ENCODE measurements around the gene PCSK6.
"Not testable (repeated sequence)": the region's sequence is repeated elsewhere in the genome, so short reads cannot be mapped to it uniquely, and the experiment has no call there.

PCSK6 gene

GRCh38 chr15:101372960-101373525 lies 116.5 kb downstream of the PCSK6 start:
- no peak for DNase-seq

- no peak for DNase-seq
Measured at GRCh38 chr15:101372149-101372577, 117.3 kb downstream of the PCSK6 start.

GRCh38 chr15:101371519-101371918 lies 118.0 kb downstream of the PCSK6 start:
- no peak for DNase-seq

GRCh38 chr15:101371081-101371480 lies 118.4 kb downstream of the PCSK6 start:
- no peak for DNase-seq

GRCh38 chr15:101370330-101371024 lies 119.0 kb downstream of the PCSK6 start:
- DNase-seq, result no peak

GRCh38 chr15:101369676-101370075 lies 119.8 kb downstream of the PCSK6 start:
- DNase-seq, result no peak

- DNase-seq, result no peak
Measured at GRCh38 chr15:101368861-101369642, 120.5 kb downstream of the PCSK6 start.

GRCh38 chr15:101368086-101368780 lies 121.3 kb downstream of the PCSK6 start:
- DNase-seq, result no peak

- DNase-seq, result no peak
Measured at GRCh38 chr15:101366853-101367252, 122.7 kb downstream of the PCSK6 start.

- DNase-seq, result no peak
Measured at GRCh38 chr15:101362986-101363566, 126.4 kb downstream of the PCSK6 start.

GRCh38 chr15:101362359-101362758 lies 127.1 kb downstream of the PCSK6 start:
- no peak for DNase-seq

GRCh38 chr15:101361418-101361817 lies 128.1 kb downstream of the PCSK6 start:
- DNase-seq, result no peak

- no peak for DNase-seq
Measured at GRCh38 chr15:101359365-101359947, 130.1 kb downstream of the PCSK6 start.

GRCh38 chr15:101358895-101359294 lies 130.6 kb downstream of the PCSK6 start:
- no peak for DNase-seq

- DNase-seq, result no peak
Measured at GRCh38 chr15:101357885-101358284, 131.6 kb downstream of the PCSK6 start.

- DNase-seq, result no peak
Measured at GRCh38 chr15:101357333-101357732, 132.2 kb downstream of the PCSK6 start.

- DNase-seq, result not testable (repeated sequence)
Measured at GRCh38 chr15:101356512-101357172, 132.9 kb downstream of the PCSK6 start.

GRCh38 chr15:101355678-101356464 lies 133.6 kb downstream of the PCSK6 start:
- DNase-seq, result no peak

GRCh38 chr15:101354891-101355623 lies 134.4 kb downstream of the PCSK6 start:
- DNase-seq, result no peak

- DNase-seq, result no peak
Measured at GRCh38 chr15:101353240-101353639, 136.3 kb downstream of the PCSK6 start.

Data from NCI-H2227 treated with DMSO at 0.1 percent for 48 hours (cell line).